Pulmonary artery endothelial cell (primary cell): ENCODE measurements around the gene YAE1. TPM values are rescaled to one million over a fixed set of nuclear protein-coding genes. Genes with fewer than 3 reads are reported as not detected.

Experiments used
- DNase-seq: peaks from one replicate; pipeline ENCODE4 v3.0.0-alpha.2; 2011; ENCODE audit warnings: low read depth, low spot score
- total RNA-seq: library from RNA; depleted of rRNA; stranded (reverse); fragments of >200 nt; gene quantifications from 2 replicates; pipeline ENCODE4 v1.2.3, GENCODE V29; 2014

The YAE1 gene
- total RNA-seq, 1 donor from 2014 or later: 28.4 TPM

DNA sequence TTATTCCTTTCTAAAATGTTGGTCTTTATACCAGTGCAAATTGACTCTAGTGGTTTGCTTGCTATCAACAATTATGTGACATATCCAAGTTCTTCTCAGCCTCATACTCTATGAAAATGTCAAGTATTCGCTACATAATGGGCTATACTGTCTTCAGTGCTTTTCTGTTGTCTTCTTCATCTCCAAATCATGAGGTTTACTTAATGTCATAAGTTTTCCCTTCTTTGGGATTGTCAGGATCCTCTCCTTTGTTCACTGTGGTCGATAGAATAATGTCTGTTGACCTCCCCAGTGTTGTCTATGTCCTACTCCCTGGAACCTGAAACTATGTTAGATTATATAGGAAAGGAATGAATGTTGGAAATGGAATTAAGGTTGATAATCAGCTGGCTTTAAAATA lies 40.7 kb downstream of the YAE1 start:
- DNase-seq: no peak

GRCh38 chr7:39607865-39608264 lies 41.7 kb downstream of the YAE1 start:
- DNase-seq: no peak

DNA sequence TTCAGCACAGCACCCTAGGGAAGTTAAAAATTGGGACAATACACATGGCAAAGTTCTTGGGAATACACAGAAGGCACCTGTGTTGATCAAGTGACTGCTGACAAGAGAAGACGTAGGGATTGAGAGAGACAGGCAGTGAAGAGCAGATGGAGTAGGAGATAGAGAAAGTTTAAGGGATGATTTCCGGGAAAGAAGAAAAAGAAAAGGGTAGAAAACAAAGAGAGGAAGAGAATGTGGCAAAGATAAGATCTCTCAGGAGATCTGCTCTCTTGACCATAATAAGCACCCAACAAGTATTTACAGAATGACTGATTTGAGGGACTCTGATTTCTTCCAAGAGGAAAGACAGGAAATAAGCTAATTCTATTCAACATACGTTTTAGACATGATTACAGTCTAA lies 42.1 kb downstream of the YAE1 start:
- peak; percentile 90 for DNase-seq

DNA sequence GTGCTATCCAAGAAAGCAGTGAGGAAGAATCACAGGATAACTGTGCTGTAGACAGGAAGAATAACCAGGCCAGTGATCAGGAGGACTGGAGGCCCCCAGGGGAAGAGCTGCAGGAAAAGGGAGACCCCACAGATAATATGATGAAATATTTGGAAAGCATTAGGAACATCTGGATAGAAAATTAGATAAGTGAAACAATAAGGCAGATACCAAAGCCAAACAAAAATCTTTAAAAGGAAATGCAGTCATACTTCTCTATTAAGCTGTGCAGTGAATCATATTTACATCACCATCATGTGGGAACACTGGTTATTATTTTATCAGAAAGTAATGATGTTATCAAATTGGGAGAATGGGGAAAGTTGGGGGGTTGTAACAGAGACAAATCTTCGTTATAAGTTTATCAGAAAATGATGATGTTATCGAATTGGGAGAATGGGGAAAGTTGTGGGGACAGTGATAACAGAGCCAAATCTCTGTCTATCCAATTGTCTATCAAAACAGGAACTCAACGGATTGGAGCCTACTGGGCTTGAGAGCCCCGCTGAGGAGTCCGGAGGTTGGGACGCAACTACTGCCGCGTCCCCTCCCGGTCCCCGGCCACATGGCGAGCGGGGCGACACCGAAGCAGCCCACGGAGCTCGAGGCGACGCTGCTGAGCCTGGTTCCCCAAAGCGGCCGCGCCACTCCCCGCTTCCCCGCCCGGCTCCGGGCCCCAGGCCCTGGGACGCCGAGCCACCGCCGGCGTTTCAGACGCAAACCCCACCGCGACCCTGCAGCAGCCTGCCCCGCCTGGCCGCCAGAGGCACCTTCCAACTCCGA lies 43.1 kb downstream of the YAE1 start:
- DNase-seq: peak; percentile 75

DNA sequence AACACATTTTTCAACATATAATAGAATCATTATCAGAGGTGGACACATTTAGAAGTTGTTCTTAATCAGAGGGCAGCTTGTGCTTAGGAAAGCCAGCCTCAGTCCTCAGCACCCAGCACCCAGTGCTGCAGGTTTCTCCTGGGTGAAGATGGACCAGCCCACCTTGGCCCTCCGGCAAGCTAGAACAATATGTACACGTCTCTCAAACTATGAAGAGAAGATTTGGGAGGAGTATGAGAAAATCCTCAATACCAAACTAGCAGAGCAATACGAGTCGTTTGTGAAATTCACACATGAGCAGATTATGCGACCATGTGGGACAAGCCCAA lies 43.7 kb downstream of the YAE1 start:
- DNase-seq: no peak

DNA sequence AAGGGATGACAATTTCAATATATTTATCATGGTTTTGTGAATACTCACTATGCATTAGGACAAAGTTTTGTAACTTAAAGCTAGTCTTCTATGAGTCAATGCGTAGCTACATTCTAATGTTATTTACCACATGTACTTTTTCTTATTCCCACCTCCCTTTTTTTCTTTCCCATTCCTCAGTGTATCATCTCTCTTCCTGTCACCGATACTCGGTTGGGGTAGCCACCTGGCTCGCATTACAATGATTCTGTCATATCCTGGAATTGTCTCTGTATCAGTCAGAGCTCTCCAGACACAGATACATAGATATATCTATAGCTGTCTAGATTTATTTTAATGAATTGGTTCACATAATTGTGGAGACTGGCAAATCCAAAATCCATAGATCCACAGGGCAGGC lies 47.4 kb downstream of the YAE1 start:
- DNase-seq: peak; percentile 62

DNA sequence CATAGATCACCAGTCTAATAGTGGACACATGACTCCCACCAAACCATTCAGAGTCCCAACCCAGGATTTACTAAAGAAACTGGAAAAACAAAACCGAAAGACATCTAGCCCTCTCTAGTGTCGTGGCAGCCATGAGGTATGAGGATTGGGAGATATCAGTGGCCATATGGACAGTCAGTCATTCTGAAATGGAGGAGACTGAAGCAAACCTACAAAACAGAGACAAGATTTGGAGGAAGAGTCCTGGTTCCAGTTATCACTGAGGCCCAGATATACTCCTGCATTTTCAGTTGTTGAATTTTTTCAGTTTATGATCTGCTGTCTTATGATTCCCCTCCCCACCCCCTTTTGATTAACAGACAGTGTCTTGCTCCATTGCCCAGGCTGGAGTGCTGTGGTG lies 48.1 kb downstream of the YAE1 start:
- DNase-seq: no peak

- no peak for DNase-seq
Measured at GRCh38 chr7:39615350-39615975, 49.3 kb downstream of the YAE1 start.

- no peak for DNase-seq
Measured at GRCh38 chr7:39616138-39616537, 49.9 kb downstream of the YAE1 start.

DNA sequence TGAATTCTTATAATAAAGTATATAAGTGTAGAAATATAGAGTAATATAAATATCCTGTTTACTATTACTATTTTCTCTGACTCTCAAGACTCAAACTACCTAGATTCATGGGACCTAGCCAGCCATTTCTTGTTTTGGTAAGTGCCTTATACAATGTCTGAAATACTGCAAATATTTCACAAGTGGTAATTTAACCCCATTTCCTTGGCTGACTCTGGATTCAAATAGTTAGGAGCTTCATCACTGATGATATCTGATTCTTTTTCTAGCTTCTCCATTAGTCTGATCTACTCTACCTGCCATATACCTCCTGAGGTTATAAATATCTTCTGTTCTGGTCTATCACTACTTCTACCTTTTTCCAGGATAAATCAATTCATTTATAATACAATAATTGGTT lies 50.8 kb downstream of the YAE1 start:
- DNase-seq: no peak

DNA sequence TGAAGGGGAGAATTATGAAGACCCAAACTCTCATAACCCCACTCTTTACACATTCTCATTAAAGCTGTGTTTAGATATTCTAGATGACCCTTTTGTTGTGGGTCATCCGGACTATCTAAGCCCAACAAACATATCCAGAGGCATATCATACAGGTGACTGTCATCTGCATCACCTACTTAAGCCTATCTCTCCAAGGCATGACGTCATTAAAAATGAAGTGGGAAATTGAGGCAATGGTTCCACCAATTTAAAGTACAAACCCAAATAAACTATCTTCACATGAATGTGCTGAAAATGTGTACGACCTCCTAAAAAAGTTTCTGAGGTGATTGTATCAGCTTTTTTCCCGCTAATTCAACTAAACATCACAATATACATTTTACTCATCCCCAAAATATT lies 52.7 kb downstream of the YAE1 start:
- no peak for DNase-seq

- DNase-seq: no peak
Measured at GRCh38 chr7:39620486-39620885, 54.3 kb downstream of the YAE1 start.

DNA sequence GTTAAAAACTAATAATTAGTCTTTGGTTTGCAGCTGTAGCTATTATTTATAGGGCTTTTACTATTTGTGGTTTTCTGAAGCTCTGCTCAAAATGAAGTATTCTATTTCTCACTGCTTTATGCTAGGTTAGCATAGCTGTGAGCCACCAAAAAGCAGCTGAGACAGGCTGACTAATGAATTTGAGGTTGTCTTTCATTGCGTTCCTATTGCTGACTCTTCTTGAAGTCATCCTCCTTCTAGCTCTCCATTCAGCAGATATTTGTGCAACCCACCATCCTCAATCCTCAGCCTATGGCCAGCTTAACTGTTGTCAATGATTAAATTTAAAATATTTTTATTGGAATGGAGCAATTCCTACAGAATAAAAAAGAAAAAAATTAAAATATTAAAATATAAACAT lies 55.1 kb downstream of the YAE1 start:
- no peak for DNase-seq

- no peak for DNase-seq
Measured at GRCh38 chr7:39621784-39622411, 55.7 kb downstream of the YAE1 start.

Other genes starting within 250 kb of the YAE1 start
- gene RALA, start 57.2 kb downstream of the YAE1 start, total RNA-seq: 122 and 179 TPM in 2 replicates